ENCODE data around the gene TPST1.

- no peak for TF ChIP-seq ZNF274 (IDR thresholded peaks at IDR 0.05; ENCODE audit: low read depth, low read length)
- TF ChIP-seq YY1 (IDR thresholded peaks at IDR 0.05; ENCODE audit: insufficient read depth, insufficient read length), result no peak
Measured at GRCh38 chr7:66319407-66319979, 114.4 kb downstream of the TPST1 start.
